Measurements from ENCODE around the gene MTM1.

Gene MTM1

DNA sequence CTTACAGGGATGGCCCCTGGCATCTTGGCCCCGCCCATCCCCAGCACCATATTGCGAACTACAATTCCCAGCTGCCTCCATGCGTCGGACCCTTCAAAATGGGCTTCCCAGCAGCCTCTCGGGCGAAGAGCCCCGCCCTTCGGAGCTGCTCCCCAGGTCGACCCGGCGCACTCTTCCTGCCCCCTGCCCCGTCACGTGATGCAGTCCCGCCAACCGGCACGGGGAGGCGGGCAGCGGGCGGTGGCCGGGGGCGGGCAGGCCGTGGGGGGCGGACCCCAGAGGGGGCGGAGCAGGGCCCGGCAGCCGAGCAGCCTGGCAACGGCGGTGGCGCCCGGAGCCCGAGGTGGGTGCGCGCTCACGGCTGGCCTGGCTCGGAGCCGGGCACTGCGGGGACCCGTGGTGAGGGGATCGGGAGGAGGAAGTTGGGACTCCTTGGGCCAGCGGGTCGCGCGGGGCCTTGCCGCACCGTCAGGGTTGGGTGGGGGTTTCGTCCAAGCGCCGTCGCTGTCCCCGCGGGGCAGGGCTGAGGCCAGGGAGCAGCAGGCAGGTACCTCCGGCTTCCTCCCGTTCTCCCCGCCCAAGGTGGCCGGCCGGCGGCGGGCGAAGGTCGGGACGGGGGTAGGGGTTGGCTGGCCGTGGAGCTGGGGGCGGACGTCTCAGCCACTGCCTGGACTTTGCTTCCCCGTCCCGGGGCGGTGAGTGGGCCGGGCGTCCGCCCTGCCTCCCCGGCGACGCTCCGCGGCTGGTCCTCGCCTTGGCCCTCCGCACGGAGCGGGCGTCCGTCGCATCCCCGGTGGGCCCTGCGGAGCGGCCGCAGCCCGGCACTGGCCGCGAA is at the start of gene MTM1:
Gene MTM1 (plus strand): TSS at position 302 of the 835 bp plus-strand sequence. CDS start 23,994 bp downstream, outside the sequence.
- Histone ChIP-seq H3K27ac (ENCODE audit: low read length) (peak within 1 kb of the TSS; percentile 54), H3K36me3 (replicated peaks; ENCODE audit: low read depth, low read length) (no peaks in the 10 kb centered on the region), H2AFZ (ENCODE audit: low read depth, low read length) (peak within 1 kb of the TSS; percentile 97), H3K4me2 (ENCODE audit: low read length) (peak within 1 kb of the TSS; percentile 92), H3K4me1 (ENCODE audit: low read length) (peaks cover 42% of the 10 kb centered on the region), H3K27me3 (ENCODE audit: low read depth, low read length) (peaks cover 15% of the 10 kb centered on the region), H3K9ac (ENCODE audit: low read length) (peak within 1 kb of the TSS; percentile 66), H4K20me1 (ENCODE audit: insufficient read depth, low read length) (peaks cover 35% of the 10 kb centered on the region; the same call in 1 of the 2 replicates), H3K4me3 (ENCODE audit: low read length) (peak within 1 kb of the TSS; percentile 83), H3K9me3 (ENCODE audit: insufficient read depth, low read length) (no peaks in the 10 kb centered on the region), H3K79me2 (ENCODE audit: low read length) (peaks cover 17% of the 10 kb centered on the region)
- no peak for TF ChIP-seq EZH2phosphoT487 (IDR thresholded peaks at IDR 0.05; ENCODE audit: low read depth)
- TF ChIP-seq, protein P1, sequence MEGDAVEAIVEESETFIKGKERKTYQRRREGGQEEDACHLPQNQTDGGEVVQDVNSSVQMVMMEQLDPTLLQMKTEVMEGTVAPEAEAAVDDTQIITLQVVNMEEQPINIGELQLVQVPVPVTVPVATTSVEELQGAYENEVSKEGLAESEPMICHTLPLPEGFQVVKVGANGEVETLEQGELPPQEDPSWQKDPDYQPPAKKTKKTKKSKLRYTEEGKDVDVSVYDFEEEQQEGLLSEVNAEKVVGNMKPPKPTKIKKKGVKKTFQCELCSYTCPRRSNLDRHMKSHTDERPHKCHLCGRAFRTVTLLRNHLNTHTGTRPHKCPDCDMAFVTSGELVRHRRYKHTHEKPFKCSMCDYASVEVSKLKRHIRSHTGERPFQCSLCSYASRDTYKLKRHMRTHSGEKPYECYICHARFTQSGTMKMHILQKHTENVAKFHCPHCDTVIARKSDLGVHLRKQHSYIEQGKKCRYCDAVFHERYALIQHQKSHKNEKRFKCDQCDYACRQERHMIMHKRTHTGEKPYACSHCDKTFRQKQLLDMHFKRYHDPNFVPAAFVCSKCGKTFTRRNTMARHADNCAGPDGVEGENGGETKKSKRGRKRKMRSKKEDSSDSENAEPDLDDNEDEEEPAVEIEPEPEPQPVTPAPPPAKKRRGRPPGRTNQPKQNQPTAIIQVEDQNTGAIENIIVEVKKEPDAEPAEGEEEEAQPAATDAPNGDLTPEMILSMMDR (IDR thresholded peaks at IDR 0.05; ENCODE audit: low read depth, low read length): no peak

DNA sequence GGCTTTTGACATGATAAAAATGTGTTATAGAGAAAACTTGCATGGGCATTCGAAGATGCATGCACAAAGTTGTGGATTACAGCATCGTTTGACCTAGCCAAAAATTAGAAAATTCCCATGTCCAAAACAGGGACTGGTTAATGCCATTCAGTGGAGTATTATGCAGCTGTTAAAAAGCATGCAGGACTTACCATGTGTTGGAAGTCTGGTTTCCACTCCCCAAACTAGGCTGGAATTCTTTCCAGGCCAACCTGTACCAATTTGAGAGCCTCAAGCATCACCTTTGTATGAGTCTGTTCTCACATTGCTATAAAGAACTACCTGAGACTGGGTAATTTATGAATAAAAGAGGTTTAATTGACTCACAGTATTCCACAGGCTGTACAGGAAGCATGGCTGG is 45.9 kb upstream of the MTM1 start:
- Histone ChIP-seq H3K4me3 (ENCODE audit: low read length) (no peak overlapping the region), H4K20me1 (ENCODE audit: insufficient read depth, low read length) (no peaks in the 10 kb centered on the region), H3K36me3 (replicated peaks; ENCODE audit: low read depth, low read length) (no peaks in the 10 kb centered on the region), H2AFZ (ENCODE audit: low read depth, low read length) (no peak overlapping the region), H3K9me3 (ENCODE audit: insufficient read depth, low read length) (no peaks in the 10 kb centered on the region), H3K4me1 (ENCODE audit: low read length) (0 out of 2 replicates have a peak, but pooled peaks cover 3% of the 10 kb centered on the region), H3K27me3 (ENCODE audit: low read depth, low read length) (no peaks in the 10 kb centered on the region), H3K79me2 (ENCODE audit: low read length) (no peaks in the 10 kb centered on the region), H3K4me2 (ENCODE audit: low read length) (no peak overlapping the region), H3K9ac (ENCODE audit: low read length) (no peak overlapping the region), H3K27ac (ENCODE audit: low read length) (no peak overlapping the region)
- TF ChIP-seq, protein P1 (IDR thresholded peaks at IDR 0.05; ENCODE audit: low read depth, low read length): no peak
- no peak for TF ChIP-seq EZH2phosphoT487 (IDR thresholded peaks at IDR 0.05; ENCODE audit: low read depth)

DNA sequence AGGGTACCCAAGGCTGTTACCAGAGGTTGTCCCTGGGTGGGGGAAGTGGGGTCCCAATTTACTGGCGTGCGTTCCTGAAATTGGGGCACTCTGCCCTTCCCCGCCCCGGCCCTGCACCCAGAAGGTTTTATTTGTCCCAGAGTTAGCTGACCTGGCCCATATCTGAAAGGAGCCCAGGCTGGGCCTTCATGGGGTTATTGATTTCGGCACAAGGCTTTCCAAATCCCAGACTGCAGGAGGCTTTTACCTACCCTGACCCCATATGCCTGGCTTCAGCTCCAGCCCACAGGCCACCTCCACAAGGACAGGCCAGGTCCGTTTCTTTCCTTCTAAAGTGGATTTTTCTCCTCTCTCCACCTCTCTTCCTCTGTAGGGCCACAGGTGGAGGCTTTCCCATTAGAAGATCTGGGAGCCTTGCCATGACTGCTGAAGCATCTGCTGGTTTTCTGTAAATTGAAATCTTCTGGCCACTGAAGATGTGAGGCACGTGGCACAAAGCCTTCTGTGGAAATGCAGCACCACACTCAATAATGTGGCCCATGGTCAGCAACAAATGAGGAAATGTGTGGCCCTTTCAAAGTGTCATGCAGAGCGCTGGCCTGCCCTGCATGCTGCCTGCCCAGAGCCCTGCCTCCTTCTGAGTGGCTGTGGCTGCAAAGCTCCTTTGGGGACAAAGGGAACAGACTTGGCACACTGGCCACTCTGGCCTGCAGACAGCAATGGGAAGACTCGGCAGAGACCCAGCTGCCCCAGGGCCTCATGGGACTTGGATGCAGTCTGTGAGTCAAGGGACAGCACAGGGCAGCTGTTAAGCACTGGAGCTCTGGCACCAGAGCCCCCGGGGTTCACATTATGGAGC is 43.1 kb upstream of the MTM1 start:
- Histone ChIP-seq H3K4me1 (ENCODE audit: low read length) (0 out of 2 replicates have a peak, but pooled peaks cover 3% of the 10 kb centered on the region), H2AFZ (ENCODE audit: low read depth, low read length) (no peak overlapping the region)

More for the DNA sequence above, 43.1 kb upstream of the MTM1 start:
- no peaks in the 10 kb centered on the region for H3K27me3 ChIP-seq (ENCODE audit: low read depth, low read length)
- H4K20me1 ChIP-seq (ENCODE audit: insufficient read depth, low read length): no peaks in the 10 kb centered on the region
- no peaks in the 10 kb centered on the region for H3K36me3 ChIP-seq (replicated peaks; ENCODE audit: low read depth, low read length)
- H3K4me3 ChIP-seq (ENCODE audit: low read length): no peak overlapping the region
- H3K79me2 ChIP-seq (ENCODE audit: low read length): no peaks in the 10 kb centered on the region
- no peaks in the 10 kb centered on the region for H3K9me3 ChIP-seq (ENCODE audit: insufficient read depth, low read length)
- H3K4me2 ChIP-seq (ENCODE audit: low read length): no peak overlapping the region
- no peak overlapping the region for H3K27ac ChIP-seq (ENCODE audit: low read length)
- TF ChIP-seq EZH2phosphoT487 (IDR thresholded peaks at IDR 0.05; ENCODE audit: low read depth): no peak
- TF ChIP-seq, protein P1 (IDR thresholded peaks at IDR 0.05; ENCODE audit: low read depth, low read length): no peak
- H3K9ac ChIP-seq (ENCODE audit: low read length): no peak overlapping the region

Data from OCI-LY3 (cell line).